Lung (tissue), 12 donors: Measurements from ENCODE around the gene NBAS. TPM values are rescaled to one million over a fixed set of nuclear protein-coding genes. Genes with fewer than 3 reads are reported as not detected.

Source experiments
- ATAC-seq: fragments of 200-7000 bp; cut with Tn5 transposase; one replicate; pipeline ENCODE4 v1.9.1; 2020; ENCODE audit warnings: moderate number of reproducible peaks; ENCODE audit not compliant: insufficient read depth, low FRiP score
- DNase-seq, 3 donors: peaks; one replicate each; pipeline ENCODE4 v3.0.0-alpha.2; 2013 to 2017
- H3K27ac ChIP-seq, 2 donors: one replicate each; pipeline ENCODE4 v1.5.1; 2013; ENCODE audit warnings: mild to moderate bottlenecking in 2 of 2, moderate library complexity in 2 of 2, control low read depth in 1 of 2, inconsistent platforms in 1 of 2, low read depth in 1 of 2, low read length in 1 of 2
- H3K27me3 ChIP-seq, 3 donors: one replicate each; pipeline ENCODE4 v1.5.1; 2013; ENCODE audit warnings: low read length in 2 of 3; ENCODE audit not compliant: control insufficient read depth in 3 of 3, insufficient read depth in 3 of 3
- H3K36me3 ChIP-seq, 4 donors: one replicate each; pipeline ENCODE4 v1.5.1; 2013; ENCODE audit warnings: low read length in 4 of 4, mild to moderate bottlenecking in 1 of 4, moderate library complexity in 1 of 4; ENCODE audit not compliant: control insufficient read depth in 4 of 4, insufficient read depth in 4 of 4
- H3K4me1 ChIP-seq, 5 donors: one replicate each; pipeline ENCODE4 v1.5.1; 2013; ENCODE audit warnings: low read length in 5 of 5, mild to moderate bottlenecking in 2 of 5, moderate library complexity in 1 of 5; ENCODE audit not compliant: control insufficient read depth in 5 of 5, insufficient read depth in 5 of 5
- H3K4me3 ChIP-seq: one replicate; pipeline ENCODE4 v1.5.1; 2013; ENCODE audit warnings: mild to moderate bottlenecking, control low read depth, moderate library complexity
- H3K9ac ChIP-seq, 2 donors: one replicate each; pipeline ENCODE4 v1.5.1; 2013; ENCODE audit warnings: low read length in 2 of 2, control low read depth in 1 of 2; ENCODE audit not compliant: insufficient read depth in 1 of 2
- H3K9me3 ChIP-seq, 4 donors: one replicate each; pipeline ENCODE4 v1.5.1; 2013; ENCODE audit warnings: low read length in 3 of 4, mild to moderate bottlenecking in 1 of 4, moderate library complexity in 1 of 4; ENCODE audit not compliant: control insufficient read depth in 4 of 4, insufficient read depth in 3 of 4
- CTCF ChIP-seq: IDR thresholded peaks from 2 replicates; pipeline ENCODE4 v1.5.1; 2012; ENCODE audit warnings: mild to moderate bottlenecking; ENCODE audit errors: control extremely low read depth, extremely low read depth
- WGBS, 2 donors: extraction: QIAGEN DNeasy Blood & Tissue Kit; methylation state at CpG; one replicate each; pipeline ENCODE4 v1.1.7; 2013; 5-methylcytosine and 5-hydroxymethylcytosine counted together
- polyA plus RNA-seq, 2 donors: library from polyadenylated mRNA; stranded (reverse); fragments of 200-250 nt; gene quantifications; one replicate each; pipeline ENCODE4 v1.2.1, GENCODE V29; 2013
- total RNA-seq, 2 donors: library from RNA; depleted of rRNA in 1 of 2; stranded (reverse); fragments of >200 nt in 1 of 2; gene quantifications; one replicate each; pipeline ENCODE4 v1.2.1, GENCODE V29; 2014 to 2021
- donor health status: control.
- donor health status: control.
- donor health status: Bipolar disorder and iron deficiency.
- donor health status: healthy.
- donor health status: DM: yes; HTN: yes; CAD: no.

The NBAS gene
- total and polyA plus RNA-seq, 4 donors: 15.6 to 61.3 (median 35.4) TPM

DNA sequence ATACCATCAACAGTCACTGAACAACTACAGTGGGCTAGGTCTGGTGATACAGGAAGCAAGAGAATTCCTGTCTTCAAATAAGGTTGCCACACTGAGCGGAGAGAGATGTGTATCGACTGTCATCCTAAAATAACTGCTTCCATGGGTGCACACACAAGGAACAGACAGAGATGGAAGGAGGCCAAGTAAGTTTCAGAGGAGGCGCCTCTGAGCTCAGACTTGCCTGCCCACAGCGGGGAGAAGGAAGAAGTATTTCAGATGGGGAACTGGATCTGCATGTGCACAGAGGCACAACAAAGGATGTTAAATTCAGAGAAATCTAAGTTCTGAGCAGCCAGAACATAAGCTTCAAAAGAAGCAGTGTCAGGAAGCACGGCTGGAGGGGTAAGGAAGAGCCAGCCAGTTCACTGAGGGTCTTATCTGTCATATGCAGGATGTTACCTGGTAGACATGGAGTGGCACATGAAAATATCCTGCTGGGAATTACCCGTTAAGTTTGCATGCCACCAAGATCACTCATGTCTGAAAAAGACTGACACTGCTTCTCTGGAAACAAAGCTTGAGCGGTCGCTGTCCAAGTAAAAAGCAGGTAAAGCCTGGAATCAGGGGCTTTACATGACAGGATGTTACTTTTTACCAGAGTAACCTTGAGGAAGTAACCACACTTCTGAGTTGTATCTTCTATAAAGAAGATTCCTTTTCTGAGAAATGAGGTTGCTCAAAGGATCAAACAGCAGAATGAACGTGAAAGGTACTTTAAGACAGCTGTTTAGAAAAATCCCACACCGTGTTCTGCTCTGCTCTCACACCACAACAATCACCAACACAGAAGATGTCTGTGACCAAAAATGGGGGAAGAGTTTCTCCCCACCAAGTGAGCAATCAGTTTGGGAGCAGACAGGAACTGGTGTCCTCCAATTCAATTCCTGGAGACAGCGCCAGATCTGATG lies 260.2 kb downstream of the NBAS start:
- 61 to 73% methylated on average over 11 of the region's 11 CpGs for WGBS, 2 donors
- TF ChIP-seq CTCF: no peak
- H3K9ac ChIP-seq: no peak overlapping the region
- H3K9me3 ChIP-seq: no peaks in the 10 kb centered on the region
- ATAC-seq (no peak), DNase-seq (peak in 1 of 3 donors; percentile 19)
- H3K36me3 ChIP-seq: peaks cover 6 to 29% (median 12%) of the 10 kb centered on the region in 4 donors
- no peaks in the 10 kb centered on the region for H3K27me3 ChIP-seq
- peaks cover 0 to 2% (median 0%) of the 10 kb centered on the region in 5 donors for H3K4me1 ChIP-seq
- H3K4me3 ChIP-seq: no peak overlapping the region
- no peak overlapping the region for H3K27ac ChIP-seq

GRCh38 chr2:15299904-15300520 lies 261.1 kb downstream of the NBAS start:
- DNase-seq: no peak
- H3K9ac ChIP-seq: no peak overlapping the region
- H3K27me3 ChIP-seq: no peaks in the 10 kb centered on the region
- no peaks in the 10 kb centered on the region for H3K9me3 ChIP-seq
- no peak overlapping the region for H3K4me3 ChIP-seq
- peaks cover 6 to 28% (median 12%) of the 10 kb centered on the region in 4 donors for H3K36me3 ChIP-seq
- no peak for ATAC-seq
- 96% methylated on average over 4 of the region's 4 CpGs for WGBS, 2 donors
- TF ChIP-seq CTCF: no peak
- H3K27ac ChIP-seq: no peak overlapping the region
- H3K4me1 ChIP-seq: peaks cover 0 to 2% (median 0%) of the 10 kb centered on the region in 5 donors

DNA sequence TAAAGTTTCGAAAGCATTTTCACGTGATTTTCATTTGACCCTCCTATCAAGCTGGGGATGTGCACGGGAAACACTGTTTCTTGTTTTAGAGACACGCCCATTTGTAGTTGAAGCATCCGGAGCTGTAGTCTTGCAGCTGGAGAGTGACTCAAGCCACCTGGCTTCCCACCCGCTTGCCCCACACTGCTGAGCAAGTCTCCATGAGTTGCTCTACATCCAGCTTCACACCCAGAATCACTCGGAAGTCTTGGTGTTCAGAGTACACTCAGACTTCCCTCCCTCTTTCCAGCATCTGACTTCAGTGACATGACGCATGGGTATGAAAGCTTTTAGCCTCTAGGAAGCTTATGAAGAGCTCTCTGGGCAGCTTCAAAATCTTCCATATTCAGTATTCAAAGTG lies 262.4 kb downstream of the NBAS start:
- no peak overlapping the region for H3K4me3 ChIP-seq
- H3K36me3 ChIP-seq: peaks cover 6 to 22% (median 11%) of the 10 kb centered on the region in 4 donors
- H3K9ac ChIP-seq: no peak overlapping the region
- peak in 2 of 3 donors; percentile 9 to 51 for DNase-seq
- no peak for TF ChIP-seq CTCF
- 89 to 91% methylated on average over 8 of the region's 8 CpGs for WGBS, 2 donors
- H3K27me3 ChIP-seq: no peaks in the 10 kb centered on the region
- ATAC-seq: no peak
- H3K27ac ChIP-seq: no peak overlapping the region
- no peaks in the 10 kb centered on the region for H3K9me3 ChIP-seq
- H3K4me1 ChIP-seq: peaks cover 0 to 2% (median 0%) of the 10 kb centered on the region in 5 donors
